BJ (cell line): Measurements from ENCODE around the gene GNL1. TPM values are rescaled to one million over a fixed set of nuclear protein-coding genes. Genes with fewer than 3 reads are reported as not detected.

Source experiments
- CTCF ChIA-PET: fragments of 350-600 bp; formaldehyde crosslinking; extraction: SDS; loops from one replicate; lab custom pipeline; 2021; ENCODE audit warnings: antibody characterized with exemption, inconsistent platforms; lab: Yijun Ruan, JAX
- POLR2A ChIA-PET: fragments of 300-600 bp; sonication (Branson Sonifier 250); formaldehyde crosslinking; extraction: SDS; loops from one replicate; lab custom pipeline; 2021; ENCODE audit warnings: antibody characterized with exemption; lab: Charles Lee
- DNase-seq: peaks from one replicate; pipeline ENCODE4 v3.0.0-alpha.2; 2011; ENCODE audit warnings: low read depth
- H3K27me3 ChIP-seq: 2 replicates; pipeline ENCODE4 v1.6.0; 2011; ENCODE audit warnings: low read length; ENCODE audit not compliant: control insufficient read depth, insufficient read depth
- H3K36me3 ChIP-seq: 2 replicates; pipeline ENCODE4 v1.5.1; 2011; ENCODE audit warnings: low read length; ENCODE audit not compliant: control insufficient read depth, insufficient read depth
- H3K4me3 ChIP-seq: 2 replicates; pipeline ENCODE4 v1.5.1; 2011; ENCODE audit warnings: low read depth, mild to moderate bottlenecking, control low read depth, low read length
- polyA plus RNA-seq: library from polyadenylated mRNA; depleted of rRNA; stranded (reverse); fragments of >200 nt; gene quantifications from 2 replicates; pipeline ENCODE4 v1.2.3, GENCODE V29; 2011
- TF ChIP-seq, protein P1 (sequence below): IDR thresholded peaks from 2 replicates; pipeline ENCODE4 v1.5.1; 2011; ENCODE audit warnings: low read depth, mild to moderate bottlenecking, control low read depth, inconsistent platforms, low read length, moderate library complexity; ENCODE audit not compliant: insufficient read depth

The GNL1 gene
- polyA plus RNA-seq, 1 experiment, result 47.6 TPM

DNA sequence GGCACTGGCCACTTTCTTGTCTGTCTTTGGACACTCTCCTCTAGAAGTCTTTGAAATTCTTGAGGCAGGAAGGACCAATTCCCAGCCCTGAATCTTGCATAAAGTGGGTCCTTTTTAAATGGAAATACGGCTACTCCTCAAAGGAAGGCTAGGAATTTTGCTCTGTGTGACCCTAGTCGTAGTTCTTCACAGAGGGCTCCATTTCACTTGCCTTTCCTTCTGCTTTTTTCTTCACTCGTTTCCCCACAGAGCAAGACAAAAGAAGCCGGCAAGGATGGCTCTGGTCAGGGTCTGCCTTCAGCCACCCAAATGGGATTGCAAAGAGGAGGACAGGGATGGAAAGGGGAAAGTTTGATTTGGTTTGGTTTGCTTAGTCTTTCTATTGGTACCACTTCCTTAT lies 41.2 kb downstream of the GNL1 start:
- TF ChIP-seq, protein P1, sequence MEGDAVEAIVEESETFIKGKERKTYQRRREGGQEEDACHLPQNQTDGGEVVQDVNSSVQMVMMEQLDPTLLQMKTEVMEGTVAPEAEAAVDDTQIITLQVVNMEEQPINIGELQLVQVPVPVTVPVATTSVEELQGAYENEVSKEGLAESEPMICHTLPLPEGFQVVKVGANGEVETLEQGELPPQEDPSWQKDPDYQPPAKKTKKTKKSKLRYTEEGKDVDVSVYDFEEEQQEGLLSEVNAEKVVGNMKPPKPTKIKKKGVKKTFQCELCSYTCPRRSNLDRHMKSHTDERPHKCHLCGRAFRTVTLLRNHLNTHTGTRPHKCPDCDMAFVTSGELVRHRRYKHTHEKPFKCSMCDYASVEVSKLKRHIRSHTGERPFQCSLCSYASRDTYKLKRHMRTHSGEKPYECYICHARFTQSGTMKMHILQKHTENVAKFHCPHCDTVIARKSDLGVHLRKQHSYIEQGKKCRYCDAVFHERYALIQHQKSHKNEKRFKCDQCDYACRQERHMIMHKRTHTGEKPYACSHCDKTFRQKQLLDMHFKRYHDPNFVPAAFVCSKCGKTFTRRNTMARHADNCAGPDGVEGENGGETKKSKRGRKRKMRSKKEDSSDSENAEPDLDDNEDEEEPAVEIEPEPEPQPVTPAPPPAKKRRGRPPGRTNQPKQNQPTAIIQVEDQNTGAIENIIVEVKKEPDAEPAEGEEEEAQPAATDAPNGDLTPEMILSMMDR, result no peak
- POLR2A ChIA-PET, result no interaction called here
- DNase-seq, result no peak
- Histone ChIP-seq H3K36me3 (no peaks in the 10 kb centered on the region; the same call in 1 of the 2 replicates), H3K4me3 (no peak overlapping the region), H3K27me3 (no peaks in the 10 kb centered on the region)
- CTCF ChIA-PET, result interaction anchor here (1.5 kb wide), 1 partner anchor 24 kb away, joined by 3 read pairs; no protein-coding TSS in a partner anchor

DNA sequence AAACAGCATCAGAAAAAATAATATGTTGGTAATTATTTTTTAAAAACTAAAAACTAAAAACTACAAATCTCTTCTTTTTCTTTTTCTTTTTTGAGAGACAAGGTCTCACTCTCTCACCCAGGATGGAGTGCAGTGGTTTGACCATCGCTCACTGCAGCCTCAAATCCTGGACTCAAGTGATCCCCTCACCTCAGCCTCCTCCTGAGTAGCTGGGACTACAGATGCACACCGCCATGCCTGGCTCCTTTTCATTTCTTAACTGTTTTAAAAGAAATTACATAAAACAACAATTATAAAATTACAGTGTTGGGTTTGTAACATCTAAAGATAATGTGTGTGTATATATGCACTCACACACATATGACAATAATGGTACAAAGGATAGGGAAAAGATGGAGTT lies 42.8 kb downstream of the GNL1 start:
- no peaks in the 10 kb centered on the region for H3K27me3 ChIP-seq
- TF ChIP-seq, protein P1, result no peak
- DNase-seq, result no peak
- ChIA-PET CTCF (interaction anchor here (1.2 to 1.5 kb wide), 3 partner anchors 19 to 29 kb away, joined by 3 to 6 read pairs (median 5); no protein-coding TSS in a partner anchor), POLR2A (no interaction called here)
- H3K36me3 ChIP-seq, result no peaks in the 10 kb centered on the region
- H3K4me3 ChIP-seq, result no peak overlapping the region

DNA sequence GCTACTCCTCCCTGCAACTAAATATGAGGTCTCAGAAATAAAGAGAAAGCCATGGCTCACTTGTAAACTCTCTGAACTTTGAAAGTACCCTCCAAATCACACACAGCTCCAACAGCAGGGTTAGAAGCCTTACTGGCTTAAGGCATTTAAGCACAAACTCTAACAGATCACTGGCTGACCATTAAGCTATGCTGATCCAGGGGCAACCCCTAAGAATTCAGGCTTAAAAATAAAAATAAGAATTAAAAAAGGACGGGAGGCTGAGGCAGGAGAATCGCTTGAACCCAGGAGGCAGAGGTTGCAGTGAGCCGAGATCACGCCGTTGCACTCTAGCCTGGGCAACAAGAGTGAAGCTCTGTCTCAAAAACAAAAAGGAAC lies 45.1 kb downstream of the GNL1 start:
- ChIA-PET CTCF (interaction anchor here (0.6 to 2.1 kb wide), 3 partner anchors 10 to 199 kb away, joined by 3 to 8 read pairs (median 3); no protein-coding TSS in a partner anchor), POLR2A (no interaction called here)
- DNase-seq, result no peak
- H3K36me3 ChIP-seq, result no peaks in the 10 kb centered on the region
- H3K4me3 ChIP-seq, result no peak overlapping the region
- H3K27me3 ChIP-seq, result no peaks in the 10 kb centered on the region
- TF ChIP-seq, protein P1, result no peak

DNA sequence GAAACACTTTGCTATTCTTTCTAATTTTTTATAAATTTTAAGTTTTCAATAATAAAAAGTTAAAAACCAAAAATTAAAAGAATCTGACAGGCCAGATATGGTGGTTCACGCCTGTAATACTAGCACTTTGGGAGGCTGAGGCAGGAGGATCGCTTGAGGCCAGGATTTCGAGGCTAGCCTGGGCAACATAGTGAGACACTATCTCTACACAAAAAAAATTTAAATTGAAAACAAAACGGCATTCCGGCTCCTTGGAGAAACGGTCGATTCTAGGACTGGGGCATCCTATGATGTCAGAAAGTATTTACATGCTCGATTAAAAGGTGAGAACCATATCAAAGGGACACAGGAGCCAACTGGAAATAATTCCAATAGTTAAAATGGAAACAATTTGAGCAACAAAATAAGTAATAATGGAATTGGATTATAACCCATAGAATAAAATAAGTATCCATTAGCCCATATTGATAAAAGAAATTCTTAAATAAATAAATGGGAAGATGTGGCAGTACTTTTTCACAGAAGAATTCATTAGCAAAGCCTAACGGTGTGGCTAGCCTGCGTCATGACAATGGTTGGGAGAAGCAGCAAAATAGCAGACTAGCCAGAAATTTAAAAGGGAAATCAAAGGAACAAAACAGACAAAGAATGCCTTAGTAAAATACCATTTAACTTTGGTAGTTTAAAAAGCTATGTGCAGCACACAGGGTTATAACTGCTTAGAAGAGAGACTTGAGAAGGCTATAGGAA lies 45.7 kb downstream of the GNL1 start:
- Histone ChIP-seq H3K4me3 (no peak overlapping the region), H3K27me3 (no peaks in the 10 kb centered on the region), H3K36me3 (no peaks in the 10 kb centered on the region)
- TF ChIP-seq, protein P1, result no peak
- DNase-seq, result no peak
- ChIA-PET POLR2A (no interaction called here), CTCF (interaction anchor here (1.5 to 2.5 kb wide), 3 partner anchors 9 to 31 kb away, joined by 3 to 8 read pairs (median 7); no protein-coding TSS in a partner anchor)

DNA sequence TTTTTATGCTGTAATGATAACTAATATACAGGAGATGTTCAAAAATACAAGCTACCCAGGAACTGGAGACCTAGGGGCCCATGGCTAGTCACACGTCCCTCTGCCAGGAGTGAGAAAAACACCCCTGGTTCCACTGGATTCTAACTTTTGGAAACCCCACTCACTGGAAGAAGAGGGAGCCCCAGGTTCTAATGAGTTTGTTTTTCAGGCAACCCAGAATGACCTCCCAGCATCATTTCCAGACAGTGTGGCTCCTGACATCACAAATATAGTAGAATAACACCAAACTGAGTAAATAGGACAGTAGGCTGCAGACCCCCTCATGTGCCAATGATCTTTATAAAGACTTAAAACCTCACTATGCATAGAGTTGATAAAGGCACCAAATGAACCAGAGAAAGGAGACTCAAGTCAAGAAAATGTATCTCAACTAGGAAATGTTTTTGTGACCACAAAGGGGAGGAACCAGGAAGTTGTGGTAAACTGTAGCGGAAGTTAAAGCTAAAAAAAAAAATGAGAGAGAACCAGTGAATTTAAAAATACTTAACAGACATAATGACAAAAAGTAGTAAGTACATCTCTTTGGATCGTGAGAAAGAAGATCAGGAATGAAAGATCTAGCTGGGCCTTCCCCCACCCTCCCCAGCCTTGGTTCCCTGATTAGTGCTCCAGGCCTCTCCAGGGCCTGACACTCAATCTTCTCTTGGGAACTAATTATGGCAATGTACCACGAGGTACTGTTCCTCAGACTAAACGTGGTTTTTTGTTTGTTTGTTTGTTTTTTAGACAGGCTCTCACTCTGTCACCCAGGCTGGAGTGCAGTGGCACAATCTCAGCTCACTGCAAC lies 47.2 kb downstream of the GNL1 start:
- ChIA-PET CTCF (interaction anchor here (0.6 to 2.5 kb wide), 4 partner anchors 9 to 16 kb away, joined by 3 to 7 read pairs (median 4); no protein-coding TSS in a partner anchor), POLR2A (no interaction called here)
- TF ChIP-seq, protein P1, result no peak
- Histone ChIP-seq H3K4me3 (no peak overlapping the region), H3K36me3 (no peaks in the 10 kb centered on the region), H3K27me3 (no peaks in the 10 kb centered on the region)
- DNase-seq, result no peak
